Rectal smooth muscle tissue (tissue), 1 donor: Measurements from ENCODE around the gene LGI4.
"Not testable (repeated sequence)": the region's sequence is repeated elsewhere in the genome, so short reads cannot be mapped to it uniquely, and the experiment has no call there.

Experiments used
- H3K27ac ChIP-seq: one replicate; pipeline ENCODE4 v1.7.0; 2013; ENCODE audit warnings: low read depth, low read length, inconsistent platforms
- H3K27me3 ChIP-seq: one replicate; pipeline ENCODE4 v1.7.0; 2013; ENCODE audit warnings: low read length; ENCODE audit not compliant: control insufficient read depth, insufficient read depth
- H3K36me3 ChIP-seq: one replicate; pipeline ENCODE4 v1.7.0; 2013; ENCODE audit warnings: low read length; ENCODE audit not compliant: control insufficient read depth, insufficient read depth
- H3K4me1 ChIP-seq: one replicate; pipeline ENCODE4 v1.7.0; 2013; ENCODE audit warnings: low read length; ENCODE audit not compliant: control insufficient read depth, insufficient read depth
- H3K4me3 ChIP-seq: one replicate; pipeline ENCODE4 v1.7.0; 2013; ENCODE audit warnings: low read length
- H3K9ac ChIP-seq: one replicate; pipeline ENCODE4 v1.7.0; 2013; ENCODE audit warnings: low read length

The LGI4 gene

DNA sequence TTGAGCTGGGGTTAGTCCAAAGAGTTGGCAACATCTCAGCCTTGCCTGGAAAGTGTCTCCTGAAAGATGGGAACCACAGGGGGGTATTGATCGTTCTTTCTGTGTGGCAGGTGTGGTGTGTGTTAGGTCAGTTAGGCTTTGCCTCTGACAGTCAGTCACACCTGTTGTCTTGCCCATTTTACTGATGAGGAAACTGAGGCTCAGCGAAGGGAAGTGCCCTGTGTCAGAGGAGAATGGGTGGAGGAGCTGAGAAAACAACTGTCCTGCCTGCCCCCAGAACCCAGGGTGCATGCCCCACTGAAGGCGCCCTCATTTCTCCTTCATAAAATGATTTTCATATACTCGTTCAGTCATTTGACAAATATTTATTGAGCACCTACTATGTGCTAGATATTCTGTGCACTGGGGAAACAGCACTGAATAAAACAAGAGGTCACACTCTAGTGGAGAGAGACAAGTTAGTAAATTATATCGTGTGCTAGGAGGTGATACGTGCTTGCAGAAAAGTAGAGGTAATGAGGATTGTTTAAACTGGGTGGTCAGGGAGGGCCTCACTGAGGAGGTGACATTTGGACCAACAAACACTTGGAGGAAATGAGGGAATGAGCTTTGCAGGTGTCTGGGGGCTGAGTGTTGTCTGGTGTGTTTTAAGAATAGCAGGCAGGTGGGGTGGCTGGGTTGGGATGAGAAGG is 21.3 kb upstream of the LGI4 start:
- Histone ChIP-seq H3K27me3 (peaks cover 15% of the 10 kb centered on the region), H3K4me1 (no peaks in the 10 kb centered on the region), H3K4me3 (no peak overlapping the region), H3K36me3 (peaks cover 2% of the 10 kb centered on the region), H3K27ac (no peak overlapping the region), H3K9ac (no peak overlapping the region)

DNA sequence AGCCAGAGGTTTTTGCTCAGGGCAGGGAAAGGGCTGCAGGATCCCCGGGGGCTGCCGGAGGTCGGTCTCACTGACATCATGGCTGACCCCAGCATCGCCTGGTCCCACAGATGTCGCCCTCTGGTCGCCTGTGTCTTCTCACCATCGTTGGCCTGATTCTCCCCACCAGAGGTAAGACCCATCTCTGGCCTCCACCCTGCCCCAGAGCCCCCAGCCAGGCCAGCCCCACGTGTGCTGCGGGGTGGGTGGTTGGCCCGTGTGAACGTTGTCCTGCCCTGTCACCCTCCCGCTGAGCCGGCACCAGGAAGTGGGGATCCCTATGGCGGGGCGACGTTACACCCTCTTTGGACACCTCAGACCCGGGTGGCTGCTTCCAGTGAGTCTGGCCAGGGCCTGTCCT is 20.6 kb upstream of the LGI4 start:
- Histone ChIP-seq H3K4me3 (peak overlapping the region; percentile 63), H3K36me3 (peaks cover 2% of the 10 kb centered on the region), H3K9ac (peak overlapping the region; percentile 41), H3K27ac (no peak overlapping the region), H3K4me1 (no peaks in the 10 kb centered on the region), H3K27me3 (peaks cover 18% of the 10 kb centered on the region)

DNA sequence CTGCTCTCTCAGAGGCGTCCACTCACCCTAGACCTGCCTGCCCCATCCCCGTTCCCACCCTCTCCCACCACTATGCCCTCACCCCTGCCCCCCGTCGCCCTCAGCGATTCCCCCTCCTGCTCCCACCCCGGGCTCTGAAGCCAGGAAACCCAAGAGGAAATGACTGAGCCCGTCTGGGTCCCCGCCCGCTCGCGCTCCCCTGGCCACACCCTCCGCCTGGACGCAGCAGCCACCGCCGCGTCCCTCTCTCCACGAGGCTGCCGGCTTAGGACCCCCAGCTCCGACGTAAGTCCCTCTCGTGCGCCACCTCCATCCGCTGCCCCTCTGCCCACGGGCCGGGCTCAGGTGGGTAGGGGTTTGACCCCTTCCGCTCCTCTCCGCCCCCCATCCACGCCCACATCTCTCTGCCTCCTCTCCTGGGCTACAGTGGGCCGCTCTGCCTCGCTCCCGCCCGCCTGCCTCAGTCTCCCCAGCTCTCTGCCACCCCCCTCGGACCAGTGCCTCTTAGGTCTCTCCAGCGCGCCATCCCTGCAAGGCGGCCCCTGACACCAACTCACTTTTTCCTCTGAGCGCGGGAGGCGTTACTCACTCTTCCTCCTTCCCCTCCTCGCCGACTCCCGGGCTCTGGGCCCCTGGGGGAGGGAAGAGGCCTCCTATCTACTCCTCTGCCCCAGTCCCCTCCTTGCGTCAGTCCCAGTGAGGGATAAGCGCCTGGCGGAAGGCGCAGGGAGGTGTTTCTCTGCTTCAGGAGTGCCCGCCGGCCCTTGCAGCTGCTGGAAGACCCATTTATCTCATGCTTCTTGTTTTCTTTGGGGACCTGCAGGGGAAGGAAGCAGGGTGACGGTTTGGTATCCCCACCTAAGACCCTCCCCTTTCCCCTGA is 19.9 kb upstream of the LGI4 start, which contains the start of gene FXYD5:
TSS of gene FXYD5 (plus strand) at position 211 of the 882 bp plus-strand sequence. CDS start 816 bp downstream, outside the sequence.
- peaks cover 2% of the 10 kb centered on the region for H3K36me3 ChIP-seq
- H3K27me3 ChIP-seq = peaks cover 18% of the 10 kb centered on the region
- no peak within 1 kb of the TSS for H3K27ac ChIP-seq
- peak within 1 kb of the TSS; percentile 41 for H3K9ac ChIP-seq
- no peaks in the 10 kb centered on the region for H3K4me1 ChIP-seq
- H3K4me3 ChIP-seq = peak within 1 kb of the TSS; percentile 63

DNA sequence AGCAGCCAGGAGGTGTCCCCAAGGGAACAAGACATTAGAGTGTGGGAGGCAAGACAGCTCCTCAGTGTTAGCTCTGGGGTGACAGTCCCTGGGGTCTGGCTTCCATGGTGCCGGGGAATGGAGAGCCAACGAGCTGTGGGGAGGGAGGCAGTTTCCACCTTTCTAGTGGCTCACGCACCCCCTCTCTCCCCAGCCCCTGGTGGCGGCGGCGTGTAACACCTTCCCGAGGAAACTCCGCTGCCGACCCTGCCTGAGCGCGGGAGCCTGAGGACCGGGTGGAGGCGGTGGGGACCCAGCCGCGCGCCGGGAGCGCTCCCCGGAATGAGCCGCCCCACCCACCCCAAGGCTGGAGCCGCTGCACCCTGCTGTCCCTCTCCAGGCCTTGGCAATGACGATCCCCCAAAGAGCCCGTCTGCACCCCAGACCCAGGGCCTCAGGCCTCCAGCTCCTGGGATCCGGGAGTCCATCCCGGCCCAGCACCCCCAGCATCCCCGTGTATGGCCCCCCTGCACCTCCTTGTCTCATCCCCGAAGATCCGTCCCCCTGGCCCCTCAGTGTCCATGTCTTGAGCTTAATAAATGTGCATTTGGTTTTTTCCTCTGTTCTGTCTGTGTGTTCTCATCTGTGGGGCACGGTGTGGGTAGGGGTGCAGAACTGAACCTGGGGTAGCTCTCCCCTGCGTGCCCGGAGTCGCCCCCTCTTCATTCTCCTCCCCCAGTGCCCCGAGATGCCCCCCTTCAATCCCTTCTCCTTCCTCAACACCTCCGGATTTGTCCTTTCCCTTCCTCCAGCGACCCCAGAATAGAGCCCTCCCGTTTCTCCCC is 19.1 kb upstream of the LGI4 start:
- H3K27me3 ChIP-seq = peaks cover 18% of the 10 kb centered on the region
- peaks cover 2% of the 10 kb centered on the region for H3K36me3 ChIP-seq
- no peaks in the 10 kb centered on the region for H3K4me1 ChIP-seq
- H3K27ac ChIP-seq = no peak overlapping the region
- peak overlapping the region; percentile 63 for H3K4me3 ChIP-seq
- no peak overlapping the region for H3K9ac ChIP-seq

DNA sequence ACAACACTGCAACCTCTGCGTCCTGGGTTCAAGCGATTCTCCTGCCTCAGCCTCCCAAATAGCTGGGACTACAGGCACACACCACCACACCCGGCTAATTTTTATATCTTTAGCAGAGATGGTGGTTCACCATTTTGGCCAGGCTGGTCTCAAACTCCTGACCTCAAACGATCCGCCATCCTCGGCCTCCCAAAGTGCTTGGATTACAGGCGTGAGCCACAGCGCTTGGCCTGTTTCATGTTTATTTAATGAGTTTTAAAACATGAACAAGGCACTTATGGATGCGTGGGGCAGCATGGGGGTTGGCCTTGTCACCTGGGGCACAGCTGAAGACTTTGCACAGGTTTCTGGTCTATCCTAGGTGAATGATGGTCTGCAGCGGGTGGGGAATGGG is 18.3 kb upstream of the LGI4 start:
- H3K36me3 ChIP-seq, H3K27ac ChIP-seq, H3K4me1 ChIP-seq, H3K4me3 ChIP-seq, H3K9ac ChIP-seq: not testable (repeated sequence)
- peaks cover 18% of the 10 kb centered on the region for H3K27me3 ChIP-seq

DNA sequence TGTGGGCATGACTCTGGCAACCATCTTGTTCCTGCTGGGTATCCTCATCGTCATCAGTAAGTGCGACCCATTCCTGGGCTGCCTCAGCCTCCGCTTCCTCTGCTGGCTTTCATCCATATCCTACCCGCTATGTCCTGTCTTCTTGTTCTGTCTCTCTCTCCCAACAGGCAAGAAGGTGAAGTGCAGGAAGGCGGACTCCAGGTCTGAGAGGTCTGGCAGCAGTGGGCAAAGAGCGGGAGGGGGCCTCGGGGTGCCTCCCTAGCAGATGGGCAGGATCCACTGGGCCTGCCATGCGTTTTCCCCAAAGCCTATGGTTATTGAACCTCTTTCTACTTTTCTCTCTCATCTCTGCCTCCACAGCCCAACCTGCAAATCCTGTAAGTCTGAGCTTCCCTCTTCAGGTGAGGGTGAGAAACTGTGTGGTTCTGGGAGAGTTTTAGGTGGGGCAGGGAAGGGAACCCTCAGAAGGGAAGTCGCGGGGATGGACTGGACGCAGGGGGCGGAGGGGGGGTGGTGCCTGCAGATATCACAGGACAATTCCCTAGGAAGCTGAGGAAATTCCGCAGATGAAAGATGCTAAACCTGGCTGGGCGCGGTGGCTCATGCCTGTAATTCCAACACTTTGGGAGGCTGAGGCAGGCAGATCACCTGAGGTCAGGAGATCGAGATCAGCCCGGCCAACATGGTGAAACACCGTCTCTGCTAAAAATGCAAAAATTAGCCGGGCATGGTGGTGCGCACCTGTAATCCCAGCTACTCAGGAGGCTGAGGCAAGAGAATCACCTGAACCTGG is 16.6 kb upstream of the LGI4 start:
- no peak overlapping the region for H3K27ac ChIP-seq
- H3K4me3 ChIP-seq = no peak overlapping the region
- H3K4me1 ChIP-seq = no peaks in the 10 kb centered on the region
- H3K9ac ChIP-seq = no peak overlapping the region
- peaks cover 18% of the 10 kb centered on the region for H3K27me3 ChIP-seq
- H3K36me3 ChIP-seq = no peaks in the 10 kb centered on the region

DNA sequence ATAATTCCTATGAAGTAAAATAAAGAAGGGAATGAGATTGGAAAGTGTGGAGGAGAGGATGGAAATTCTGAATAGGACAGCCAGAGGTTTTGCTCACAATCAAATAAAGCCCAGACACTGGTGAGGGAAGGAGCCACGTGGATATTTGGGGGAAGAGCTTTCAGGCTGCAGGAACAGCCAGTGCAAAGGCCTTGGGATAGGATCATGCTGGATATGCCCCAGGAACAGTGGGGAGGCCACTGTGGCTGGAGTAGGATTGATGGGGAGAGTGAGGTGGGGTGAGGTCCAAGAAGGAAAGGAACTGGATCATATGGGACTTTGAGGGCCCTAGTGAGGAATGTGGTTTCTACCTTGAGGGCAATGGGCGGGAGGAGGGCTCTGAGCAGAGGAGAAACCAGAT is 15.6 kb upstream of the LGI4 start:
- H3K36me3 ChIP-seq = no peaks in the 10 kb centered on the region
- H3K27me3 ChIP-seq = peaks cover 18% of the 10 kb centered on the region
- H3K27ac ChIP-seq = no peak overlapping the region
- H3K4me3 ChIP-seq = no peak overlapping the region
- H3K4me1 ChIP-seq = no peaks in the 10 kb centered on the region
- no peak overlapping the region for H3K9ac ChIP-seq

DNA sequence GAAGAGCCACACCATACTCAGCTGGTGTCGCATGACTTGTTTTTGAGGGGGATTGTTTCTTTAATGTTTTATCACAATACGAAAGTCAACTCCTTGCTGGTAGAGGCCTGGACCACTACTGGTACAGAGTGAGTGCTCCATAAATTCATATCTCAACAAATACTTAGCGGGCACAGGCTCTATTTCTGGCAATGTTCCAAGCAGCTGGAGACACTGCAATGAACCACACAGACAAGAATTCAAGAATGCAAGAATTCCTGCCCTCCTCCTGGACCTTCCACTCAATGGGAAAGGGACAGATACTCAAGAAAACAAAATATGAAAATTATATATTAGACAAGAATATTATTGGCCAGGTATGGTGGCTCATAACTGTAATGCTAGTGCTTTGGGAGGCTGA is 14.6 kb upstream of the LGI4 start:
- Histone ChIP-seq H3K36me3 (no peaks in the 10 kb centered on the region), H3K27ac (no peak overlapping the region), H3K9ac (no peak overlapping the region), H3K27me3 (peaks cover 12% of the 10 kb centered on the region), H3K4me3 (no peak overlapping the region), H3K4me1 (no peaks in the 10 kb centered on the region)

DNA sequence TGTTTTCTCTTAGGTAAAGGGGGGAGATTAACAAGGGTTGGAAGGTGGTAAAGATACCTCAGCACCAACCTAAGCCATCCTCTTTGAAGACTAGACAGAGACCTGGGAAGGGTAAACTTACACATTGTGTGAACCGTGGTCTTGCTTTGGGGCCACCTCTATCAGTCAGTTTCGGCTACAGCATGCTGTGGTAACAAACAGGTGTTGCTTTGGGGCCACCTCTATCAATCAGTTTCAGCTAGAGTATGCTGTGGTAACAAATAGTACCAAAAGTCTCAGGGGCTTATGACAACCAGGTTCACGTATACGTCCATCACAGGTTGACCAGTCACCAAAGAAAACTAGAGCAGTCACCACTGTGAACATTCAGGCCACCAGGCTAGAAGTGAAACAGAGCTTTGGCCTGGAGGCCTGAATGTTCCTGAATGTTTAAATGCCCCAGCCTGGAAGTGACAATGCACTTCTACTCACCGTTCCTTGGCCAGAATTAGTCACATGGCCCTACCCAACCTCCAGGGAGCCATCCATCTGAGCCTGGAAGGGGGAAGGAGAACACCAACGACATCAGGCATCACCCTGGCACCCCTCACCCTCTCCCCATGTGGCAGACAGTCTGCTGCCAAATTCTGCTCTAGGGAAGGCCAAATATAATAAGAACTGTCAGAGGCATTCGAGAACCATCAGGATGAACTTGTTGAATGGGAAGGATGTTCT is 12.0 kb upstream of the LGI4 start:
- Histone ChIP-seq H3K36me3 (no peaks in the 10 kb centered on the region), H3K27ac (no peak overlapping the region), H3K4me3 (no peak overlapping the region), H3K9ac (no peak overlapping the region), H3K4me1 (no peaks in the 10 kb centered on the region), H3K27me3 (peaks cover 11% of the 10 kb centered on the region)

DNA sequence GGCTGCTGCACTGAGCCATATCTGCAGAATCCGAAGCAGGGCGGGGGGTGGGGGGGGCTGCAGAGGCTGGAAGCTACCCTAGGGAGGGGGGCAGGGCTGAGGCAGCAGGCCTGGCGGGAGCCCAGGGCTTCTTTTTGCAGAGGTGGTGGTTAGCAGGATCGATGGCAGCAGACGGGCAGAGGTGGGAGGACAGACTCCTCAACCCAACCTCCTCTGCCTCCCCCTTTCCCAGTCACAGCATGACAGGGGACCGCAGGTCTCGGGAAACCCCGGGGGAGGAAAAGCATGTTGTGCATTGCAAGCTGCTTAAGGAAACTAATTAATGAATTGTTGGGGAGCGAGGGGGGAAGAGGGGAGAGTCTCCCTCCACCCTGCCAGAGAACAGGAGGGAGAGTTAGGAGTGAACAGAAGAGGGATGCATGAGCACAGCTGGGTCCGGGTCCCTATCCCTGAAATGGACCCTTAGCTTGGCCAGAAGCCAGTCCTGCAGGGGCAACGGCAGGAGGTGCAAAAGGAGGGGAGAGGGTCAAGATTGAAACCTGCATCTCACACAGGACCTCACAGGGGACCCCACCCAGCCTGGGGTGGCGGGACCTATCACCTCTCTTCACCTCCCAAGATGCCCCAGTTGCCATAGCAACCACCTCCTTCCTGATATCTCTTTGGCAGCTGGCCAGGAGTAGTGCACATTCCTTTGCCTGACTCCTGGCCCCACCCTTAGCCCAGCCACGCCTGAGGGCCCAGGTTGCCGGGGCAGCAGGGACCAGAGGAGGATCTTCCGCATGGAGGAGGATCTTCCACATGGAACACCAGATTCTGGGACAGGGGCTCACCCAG is 10.0 kb upstream of the LGI4 start:
- Histone ChIP-seq H3K27ac (no peak overlapping the region), H3K9ac (no peak overlapping the region), H3K27me3 (peaks cover 5% of the 10 kb centered on the region)

DNA sequence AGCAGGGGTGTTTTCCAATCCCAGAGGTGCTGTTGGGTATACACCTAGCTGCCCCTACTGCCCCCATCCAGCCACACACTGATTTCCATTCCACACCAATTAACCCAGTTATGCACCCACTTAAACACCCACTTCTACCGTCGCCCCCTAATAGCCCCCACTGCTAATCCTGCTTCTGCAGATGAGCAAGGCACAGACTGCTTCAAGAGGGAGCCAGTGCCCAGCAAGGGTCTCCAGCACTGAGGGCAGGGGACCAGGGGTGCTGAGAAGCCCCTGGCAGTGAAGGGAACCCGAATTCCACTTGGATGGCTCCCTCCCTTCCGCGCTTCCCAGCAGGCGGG is 9.4 kb upstream of the LGI4 start:
- Histone ChIP-seq H3K9ac (no peak overlapping the region), H3K36me3 (no peaks in the 10 kb centered on the region), H3K27ac (no peak overlapping the region), H3K4me1 (no peaks in the 10 kb centered on the region), H3K4me3 (no peak overlapping the region), H3K27me3 (peaks cover 5% of the 10 kb centered on the region)

More for the DNA sequence above, 10.0 kb upstream of the LGI4 start:
- no peaks in the 10 kb centered on the region for H3K36me3 ChIP-seq
- no peak overlapping the region for H3K4me3 ChIP-seq
- H3K4me1 ChIP-seq = no peaks in the 10 kb centered on the region
